ENCODE results near the gene RIOK3. TPM values are rescaled to one million over a fixed set of nuclear protein-coding genes. Genes with fewer than 3 reads are reported as not detected.

The RIOK3 gene
- total RNA-seq, 5 donors from 2014 or later (not counting 1 experiment from before 2014, with no cell fraction given), result 63.1 to 99.2 (median 65.3) TPM

DNA sequence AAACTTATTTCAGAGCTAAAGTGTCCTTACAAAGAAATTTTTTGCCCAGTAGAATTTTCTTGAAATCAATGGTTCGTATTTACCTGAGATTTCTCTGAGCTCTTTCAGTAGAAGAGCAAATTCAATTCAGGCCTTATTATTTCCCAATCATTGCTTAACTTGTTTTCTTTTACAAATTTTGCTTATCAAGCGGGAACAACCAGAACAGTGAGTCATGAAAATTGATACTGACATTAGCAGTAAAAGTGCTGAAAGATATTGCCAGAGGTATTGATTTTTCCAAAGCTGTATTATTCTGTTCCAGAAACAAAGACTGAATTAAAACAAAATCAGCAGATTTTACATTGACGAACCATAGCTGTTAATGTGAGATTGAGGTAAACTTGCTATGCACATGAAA lies 10.1 kb upstream of the RIOK3 start:
- Histone ChIP-seq H3K4me1 (ENCODE audit: control insufficient read depth in 1 of 2, extremely low read depth in 1 of 2, insufficient read depth in 2 of 2, low read length in 2 of 2) (peaks cover 2 to 4% of the 10 kb centered on the region in 2 experiments), H3K9me3 (no peaks in the 10 kb centered on the region), H3K4me3 (ENCODE audit: control insufficient read depth in 1 of 2, extremely low read depth in 1 of 2, low read length in 1 of 2) (no peak overlapping the region), H3K27ac (ENCODE audit: low read length) (no peak overlapping the region), H3K36me3 (ENCODE audit: control insufficient read depth in 2 of 2, extremely low read depth in 1 of 2, insufficient read depth in 1 of 2, low read length in 1 of 2) (no peaks in the 10 kb centered on the region), H3K27me3 (replicated peaks in 1 of 2; ENCODE audit: control insufficient read depth in 2 of 2, extremely low read depth in 1 of 2, insufficient read depth in 2 of 2, low read length in 1 of 2) (peaks cover 0 to 4% of the 10 kb centered on the region in 2 experiments)
- no peak overlapping the region for H3K27ac Mint-ChIP-seq
- POLR2A ChIA-PET, result interaction anchor here in 1 of 2 donors (0.6 to 0.7 kb wide), 3 partner anchors 11 to 374 kb away, joined by 3 to 6 read pairs (median 5); no protein-coding TSS in a partner anchor
- H3K36me3 Mint-ChIP-seq, result no peaks in the 10 kb centered on the region
- no peak for DNase-seq
- no peak overlapping the region for H3K4me3 Mint-ChIP-seq
- H3K27me3 Mint-ChIP-seq, result no peaks in the 10 kb centered on the region
- ATAC-seq (replicated peaks in 1 of 4), result no peak
- no CpG with 5 or more reads among the region's 3 CpGs for WGBS (ENCODE audit: insufficient coverage)
- no peaks in the 10 kb centered on the region for H3K9me3 Mint-ChIP-seq
- CTCF ChIA-PET, result interaction anchor here in 1 of 2 donors (0.5 kb wide), 1 partner anchor 32 kb away, joined by 3 read pairs; no protein-coding TSS in a partner anchor
- peaks cover 0 to 11% (median 8%) of the 10 kb centered on the region in 3 donors for H3K4me1 Mint-ChIP-seq

DNA sequence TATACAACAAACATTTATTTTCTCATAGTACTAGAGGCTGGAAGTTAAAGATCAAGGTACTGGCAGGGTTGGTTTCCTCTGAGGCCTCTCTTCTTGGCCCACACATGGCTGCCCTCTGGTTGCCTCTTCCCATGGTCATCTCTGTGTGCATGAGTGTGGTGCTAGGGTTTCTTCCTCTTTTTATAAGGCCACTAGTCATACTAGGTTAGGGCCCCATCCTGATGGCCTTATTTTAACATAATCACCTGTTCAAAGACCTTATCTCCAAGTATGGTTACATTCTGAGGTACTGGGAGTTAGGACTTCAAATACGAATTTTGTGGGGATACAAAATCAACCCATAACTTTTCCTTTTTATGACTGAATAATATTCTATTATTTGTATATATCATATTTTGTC lies 4.8 kb upstream of the RIOK3 start:
- Mint-ChIP-seq H3K27ac (no peak overlapping the region), H3K36me3 (no peaks in the 10 kb centered on the region), H3K9me3 (peaks cover 0 to 3% (median 0%) of the 10 kb centered on the region in 3 donors), H3K4me3 (no peak overlapping the region), H3K4me1 (peaks cover 12 to 16% (median 13%) of the 10 kb centered on the region in 3 donors), H3K27me3 (no peaks in the 10 kb centered on the region)
- H3K27ac ChIP-seq (ENCODE audit: low read length), result no peak overlapping the region
- DNase-seq, result no peak
- H3K36me3 ChIP-seq (ENCODE audit: control insufficient read depth in 2 of 2, extremely low read depth in 1 of 2, insufficient read depth in 1 of 2, low read length in 1 of 2), result no peaks in the 10 kb centered on the region
- no peaks in the 10 kb centered on the region for H3K27me3 ChIP-seq (replicated peaks in 1 of 2; ENCODE audit: control insufficient read depth in 2 of 2, extremely low read depth in 1 of 2, insufficient read depth in 2 of 2, low read length in 1 of 2)
- no CpG with 5 or more reads among the region's 1 CpG for WGBS (ENCODE audit: insufficient coverage)
- CTCF ChIA-PET, result interaction anchor here (0.5 to 0.7 kb wide), 2 partner anchors 27 to 36 kb away, joined by 3 to 4 read pairs; no protein-coding TSS in a partner anchor
- ATAC-seq (replicated peaks in 1 of 4), result no peak
- H3K4me3 ChIP-seq (ENCODE audit: control insufficient read depth in 1 of 2, extremely low read depth in 1 of 2, low read length in 1 of 2), result no peak overlapping the region
- POLR2A ChIA-PET, result no interaction called here
- peaks cover 0 to 4% of the 10 kb centered on the region in 2 experiments for H3K4me1 ChIP-seq (ENCODE audit: control insufficient read depth in 1 of 2, extremely low read depth in 1 of 2, insufficient read depth in 2 of 2, low read length in 2 of 2)
- no peaks in the 10 kb centered on the region for H3K9me3 ChIP-seq

DNA sequence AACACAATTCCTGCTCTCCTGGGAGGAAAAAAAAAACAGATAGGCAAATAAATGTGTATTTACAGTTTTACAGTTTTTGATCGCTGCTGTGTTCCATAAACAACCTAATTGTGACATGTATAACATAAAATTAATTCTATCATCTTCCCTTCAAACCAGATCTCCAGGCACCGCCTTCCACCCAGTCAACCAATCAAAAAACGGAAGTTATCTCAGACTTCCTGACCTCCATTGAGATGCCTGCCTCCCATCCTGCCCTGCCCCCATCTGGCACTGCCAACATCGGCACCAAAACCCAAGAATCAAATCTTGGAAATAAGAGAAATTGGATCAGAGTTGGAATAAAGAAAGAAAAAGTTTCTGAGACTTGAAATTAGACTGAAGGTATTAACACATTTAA lies 3.1 kb upstream of the RIOK3 start:
- Histone ChIP-seq H3K4me1 (ENCODE audit: control insufficient read depth in 1 of 2, extremely low read depth in 1 of 2, insufficient read depth in 2 of 2, low read length in 2 of 2) (peaks cover 4 to 15% of the 10 kb centered on the region in 2 experiments), H3K9me3 (no peaks in the 10 kb centered on the region), H3K27ac (ENCODE audit: low read length) (no peak overlapping the region), H3K36me3 (ENCODE audit: control insufficient read depth in 2 of 2, extremely low read depth in 1 of 2, insufficient read depth in 1 of 2, low read length in 1 of 2) (no peaks in the 10 kb centered on the region), H3K4me3 (ENCODE audit: control insufficient read depth in 1 of 2, extremely low read depth in 1 of 2, low read length in 1 of 2) (no peak overlapping the region), H3K27me3 (replicated peaks in 1 of 2; ENCODE audit: control insufficient read depth in 2 of 2, extremely low read depth in 1 of 2, insufficient read depth in 2 of 2, low read length in 1 of 2) (no peaks in the 10 kb centered on the region)
- H3K27me3 Mint-ChIP-seq, result no peaks in the 10 kb centered on the region
- ChIA-PET CTCF (no interaction called here), POLR2A (interaction anchor here in 1 of 2 donors (0.6 kb wide), 1 partner anchor 1838 kb away, joined by 4 read pairs; no protein-coding TSS in a partner anchor)
- H3K36me3 Mint-ChIP-seq, result no peaks in the 10 kb centered on the region
- H3K4me1 Mint-ChIP-seq, result peaks cover 23 to 30% (median 24%) of the 10 kb centered on the region in 3 donors
- WGBS (ENCODE audit: insufficient coverage), result no CpG with 5 or more reads among the region's 4 CpGs
- no peak for DNase-seq
- peak overlapping the region in 1 of 2 donors; percentile 45 for H3K27ac Mint-ChIP-seq
- no peak overlapping the region for H3K4me3 Mint-ChIP-seq
- ATAC-seq (replicated peaks in 1 of 4), result no peak
- peaks cover 0 to 3% (median 0%) of the 10 kb centered on the region in 3 donors for H3K9me3 Mint-ChIP-seq

DNA sequence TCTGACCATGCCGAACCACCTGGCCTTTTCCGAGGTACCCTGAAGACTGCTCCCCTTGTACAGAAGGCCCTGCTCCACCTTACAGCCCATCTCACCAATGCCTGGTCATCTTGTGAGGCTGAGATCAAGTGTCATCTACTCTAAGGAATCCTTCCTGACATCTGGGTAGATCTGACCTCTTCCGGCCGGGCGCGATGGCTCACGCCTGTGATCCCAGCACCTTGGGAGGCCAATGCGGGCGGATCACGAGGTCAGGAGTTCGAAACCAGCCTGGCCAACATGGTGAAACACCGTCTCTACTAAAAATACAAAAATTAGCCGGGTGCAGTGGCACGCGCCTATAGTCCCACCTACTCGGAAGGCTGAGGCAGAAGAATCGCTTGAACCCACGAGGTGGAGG lies 2.1 kb upstream of the RIOK3 start:
- peaks cover 14 to 15% of the 10 kb centered on the region in 2 experiments for H3K4me1 ChIP-seq (ENCODE audit: control insufficient read depth in 1 of 2, extremely low read depth in 1 of 2, insufficient read depth in 2 of 2, low read length in 2 of 2)
- WGBS (ENCODE audit: insufficient coverage), result 97% methylated on average over 14 of the region's 18 CpGs
- H3K4me3 Mint-ChIP-seq, result no peak overlapping the region
- ChIA-PET CTCF (interaction anchor here in 1 of 2 donors (0.6 kb wide), 1 partner anchor 12 kb away, joined by 9 read pairs; no protein-coding TSS in a partner anchor), POLR2A (no interaction called here)
- peaks cover 28 to 39% (median 32%) of the 10 kb centered on the region in 3 donors for H3K4me1 Mint-ChIP-seq
- H3K9me3 Mint-ChIP-seq, result peaks cover 0 to 3% (median 0%) of the 10 kb centered on the region in 3 donors
- no peak overlapping the region for H3K4me3 ChIP-seq (ENCODE audit: control insufficient read depth in 1 of 2, extremely low read depth in 1 of 2, low read length in 1 of 2)
- no peaks in the 10 kb centered on the region for H3K36me3 Mint-ChIP-seq
- H3K9me3 ChIP-seq, result no peaks in the 10 kb centered on the region
- no peak overlapping the region for H3K27ac ChIP-seq (ENCODE audit: low read length)
- no peaks in the 10 kb centered on the region for H3K27me3 ChIP-seq (replicated peaks in 1 of 2; ENCODE audit: control insufficient read depth in 2 of 2, extremely low read depth in 1 of 2, insufficient read depth in 2 of 2, low read length in 1 of 2)
- H3K27ac Mint-ChIP-seq, result peak overlapping the region in 1 of 2 donors; percentile 41
- no peaks in the 10 kb centered on the region for H3K27me3 Mint-ChIP-seq
- ATAC-seq (replicated peaks in 1 of 4) (no peak), DNase-seq (no peak)
- no peaks in the 10 kb centered on the region for H3K36me3 ChIP-seq (ENCODE audit: control insufficient read depth in 2 of 2, extremely low read depth in 1 of 2, insufficient read depth in 1 of 2, low read length in 1 of 2)

DNA sequence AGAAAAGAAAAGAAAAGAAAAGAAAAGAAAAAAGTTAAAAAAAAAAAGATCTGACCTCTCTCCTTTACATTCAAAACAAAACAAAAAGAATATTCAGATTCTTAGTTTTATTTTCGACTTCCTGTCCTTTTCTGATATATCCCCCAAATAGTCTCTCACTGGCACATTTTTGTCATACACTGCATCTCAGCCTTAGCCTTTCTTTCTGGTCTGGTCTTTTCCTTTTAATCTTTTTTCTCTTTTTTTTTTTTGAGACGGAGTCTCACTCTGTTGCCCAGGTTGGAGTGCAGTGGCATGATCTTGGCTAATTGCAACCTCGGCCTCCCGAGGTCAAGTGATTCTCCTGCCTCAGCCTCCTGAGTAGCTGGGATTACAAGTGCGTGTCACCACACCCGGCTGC lies 1.6 kb upstream of the RIOK3 start:
- ATAC-seq (replicated peaks in 1 of 4), result no peak
- CTCF ChIA-PET, result no interaction called here

DNA sequence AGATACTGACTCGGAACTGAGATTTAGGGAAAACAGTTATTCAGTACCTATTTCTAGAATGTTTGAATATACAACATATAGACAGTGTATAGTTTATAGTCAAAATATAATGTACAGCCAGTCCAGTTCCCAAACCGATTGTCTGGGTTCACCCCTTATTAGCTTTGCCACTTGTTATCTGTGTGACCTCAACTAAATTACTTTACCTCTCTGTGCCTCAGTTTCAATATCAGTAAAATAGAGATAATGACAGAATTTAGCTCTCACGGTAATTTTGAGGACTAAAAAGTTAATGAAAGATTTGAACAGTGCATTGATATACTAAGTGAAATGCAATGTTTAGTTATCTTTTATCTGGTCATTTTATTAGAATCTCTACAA lies 750 bp upstream of the RIOK3 start:
- no peaks in the 10 kb centered on the region for H3K36me3 ChIP-seq (ENCODE audit: control insufficient read depth in 2 of 2, extremely low read depth in 1 of 2, insufficient read depth in 1 of 2, low read length in 1 of 2)
- peaks cover 15% of the 10 kb centered on the region in 2 experiments for H3K4me1 ChIP-seq (ENCODE audit: control insufficient read depth in 1 of 2, extremely low read depth in 1 of 2, insufficient read depth in 2 of 2, low read length in 2 of 2)
- CTCF ChIA-PET, result interaction anchor here (0.5 to 0.6 kb wide), 2 partner anchors 53 to 374 kb away, joined by 3 to 4 read pairs; no protein-coding TSS in a partner anchor
- no peak for DNase-seq
- Mint-ChIP-seq H3K27me3 (no peaks in the 10 kb centered on the region), H3K9me3 (peaks cover 0 to 3% (median 0%) of the 10 kb centered on the region in 3 donors), H3K27ac (peak overlapping the region; percentile 94 to 96), H3K36me3 (no peaks in the 10 kb centered on the region), H3K4me1 (peaks cover 39 to 50% (median 42%) of the 10 kb centered on the region in 3 donors), H3K4me3 (peak overlapping the region; percentile 98 to 100 (median 99))
- H3K27ac ChIP-seq (ENCODE audit: low read length), result peak overlapping the region; percentile 66
- no peaks in the 10 kb centered on the region for H3K9me3 ChIP-seq
- H3K27me3 ChIP-seq (replicated peaks in 1 of 2; ENCODE audit: control insufficient read depth in 2 of 2, extremely low read depth in 1 of 2, insufficient read depth in 2 of 2, low read length in 1 of 2), result no peaks in the 10 kb centered on the region
- POLR2A ChIA-PET, result interaction anchor here in 1 of 2 donors (0.6 kb wide), 1 partner anchor 1463 kb away, joined by 3 read pairs; no protein-coding TSS in a partner anchor
- WGBS (ENCODE audit: insufficient coverage), result no CpG with 5 or more reads among the region's 3 CpGs
- H3K4me3 ChIP-seq (ENCODE audit: control insufficient read depth in 1 of 2, extremely low read depth in 1 of 2, low read length in 1 of 2), result peak overlapping the region; percentile 81 to 96
- no peak for ATAC-seq (replicated peaks in 1 of 4)

More for the DNA sequence above, 1.6 kb upstream of the RIOK3 start:
- Mint-ChIP-seq H3K4me3 (peak overlapping the region in 1 of 3 donors; percentile 100), H3K27me3 (no peaks in the 10 kb centered on the region), H3K4me1 (peaks cover 30 to 42% (median 33%) of the 10 kb centered on the region in 3 donors), H3K9me3 (peaks cover 0 to 3% (median 0%) of the 10 kb centered on the region in 3 donors), H3K36me3 (no peaks in the 10 kb centered on the region), H3K27ac (peak overlapping the region in 1 of 2 donors; percentile 96)
- no peak for DNase-seq
- POLR2A ChIA-PET, result no interaction called here
- no peaks in the 10 kb centered on the region for H3K36me3 ChIP-seq (ENCODE audit: control insufficient read depth in 2 of 2, extremely low read depth in 1 of 2, insufficient read depth in 1 of 2, low read length in 1 of 2)
- peaks cover 15% of the 10 kb centered on the region in 2 experiments for H3K4me1 ChIP-seq (ENCODE audit: control insufficient read depth in 1 of 2, extremely low read depth in 1 of 2, insufficient read depth in 2 of 2, low read length in 2 of 2)
- no peaks in the 10 kb centered on the region for H3K9me3 ChIP-seq
- WGBS (ENCODE audit: insufficient coverage), result 80% methylated on average over 1 of the region's 6 CpGs
- no peaks in the 10 kb centered on the region for H3K27me3 ChIP-seq (replicated peaks in 1 of 2; ENCODE audit: control insufficient read depth in 2 of 2, extremely low read depth in 1 of 2, insufficient read depth in 2 of 2, low read length in 1 of 2)
- H3K4me3 ChIP-seq (ENCODE audit: control insufficient read depth in 1 of 2, extremely low read depth in 1 of 2, low read length in 1 of 2), result no peak overlapping the region
- no peak overlapping the region for H3K27ac ChIP-seq (ENCODE audit: low read length)

All from T-cell (primary cell).